GM18951 (cell line): ENCODE measurements around the gene ZYG11B.
A peak's percentile ranks its signal among the peaks of the same experiment; 100 is the strongest.
"Not testable (repeated sequence)": the region's sequence is repeated elsewhere in the genome, so short reads cannot be mapped to it uniquely, and the experiment has no call there.

Experiments
- POLR2A ChIP-seq: IDR thresholded peaks from 4 replicates; pipeline ENCODE4 v1.6.1; 2011; ENCODE audit warnings: mild to moderate bottlenecking; ENCODE audit not compliant: insufficient read length, insufficient read depth; ENCODE audit errors: extremely low read depth
- in situ Hi-C: fragments of 300-500 bp; cut with MboI; formaldehyde crosslinking; loops from one replicate; pipeline ENCODE4 v1.12.0; 2022; ENCODE audit warnings: low sequenced_read_pairs, mixed read lengths, inconsistent platforms; ENCODE audit not compliant: unreplicated experiment

Gene ZYG11B

GRCh38 chr1:52857443-52857842 is 131.2 kb downstream of the ZYG11B start:
- in situ Hi-C loops, result no loop called here
- no peak for TF ChIP-seq POLR2A

GRCh38 chr1:52862666-52863458 is 136.6 kb downstream of the ZYG11B start:
- in situ Hi-C loops, result no loop called here
- no peak for TF ChIP-seq POLR2A

GRCh38 chr1:52867087-52867863 is 141.0 kb downstream of the ZYG11B start:
- peak; percentile 19 for TF ChIP-seq POLR2A
- in situ Hi-C loops, result no loop called here

DNA sequence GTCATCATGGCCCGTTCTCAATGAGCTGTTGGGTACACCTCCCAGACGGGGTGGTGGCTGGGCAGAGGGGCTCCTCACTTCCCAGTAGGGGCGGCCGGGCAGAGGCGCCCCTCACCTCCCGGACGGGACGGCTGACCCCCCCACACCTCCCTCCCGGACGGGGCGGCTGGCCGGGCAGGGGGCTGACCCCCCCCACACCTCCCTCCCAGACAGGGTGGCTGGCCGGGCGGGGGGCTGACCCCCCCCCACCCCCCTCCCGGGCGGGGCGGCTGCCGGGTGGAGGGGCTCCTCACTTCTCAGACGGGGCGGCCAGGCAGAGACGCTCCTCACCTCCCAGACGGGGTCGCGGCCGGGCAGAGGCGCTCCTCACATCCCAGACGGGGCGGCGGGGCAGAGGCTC is 143.5 kb downstream of the ZYG11B start:
- in situ Hi-C loops, result not testable (repeated sequence)

- in situ Hi-C loops, result no loop called here
- TF ChIP-seq POLR2A, result no peak
These were observed 150.6 kb downstream of the ZYG11B start for GRCh38 chr1:52876843-52877242.
